Activated T-cell treated with anti-CD3 and anti-CD28 coated beads for 4 hours (primary cell): ENCODE data around the gene SLC13A3.

Experiments used
- DNase-seq: peaks from one replicate; pipeline ENCODE4 v3.0.0-alpha.2; 2020

The SLC13A3 gene, protein sequence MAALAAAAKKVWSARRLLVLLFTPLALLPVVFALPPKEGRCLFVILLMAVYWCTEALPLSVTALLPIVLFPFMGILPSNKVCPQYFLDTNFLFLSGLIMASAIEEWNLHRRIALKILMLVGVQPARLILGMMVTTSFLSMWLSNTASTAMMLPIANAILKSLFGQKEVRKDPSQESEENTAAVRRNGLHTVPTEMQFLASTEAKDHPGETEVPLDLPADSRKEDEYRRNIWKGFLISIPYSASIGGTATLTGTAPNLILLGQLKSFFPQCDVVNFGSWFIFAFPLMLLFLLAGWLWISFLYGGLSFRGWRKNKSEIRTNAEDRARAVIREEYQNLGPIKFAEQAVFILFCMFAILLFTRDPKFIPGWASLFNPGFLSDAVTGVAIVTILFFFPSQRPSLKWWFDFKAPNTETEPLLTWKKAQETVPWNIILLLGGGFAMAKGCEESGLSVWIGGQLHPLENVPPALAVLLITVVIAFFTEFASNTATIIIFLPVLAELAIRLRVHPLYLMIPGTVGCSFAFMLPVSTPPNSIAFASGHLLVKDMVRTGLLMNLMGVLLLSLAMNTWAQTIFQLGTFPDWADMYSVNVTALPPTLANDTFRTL

DNA sequence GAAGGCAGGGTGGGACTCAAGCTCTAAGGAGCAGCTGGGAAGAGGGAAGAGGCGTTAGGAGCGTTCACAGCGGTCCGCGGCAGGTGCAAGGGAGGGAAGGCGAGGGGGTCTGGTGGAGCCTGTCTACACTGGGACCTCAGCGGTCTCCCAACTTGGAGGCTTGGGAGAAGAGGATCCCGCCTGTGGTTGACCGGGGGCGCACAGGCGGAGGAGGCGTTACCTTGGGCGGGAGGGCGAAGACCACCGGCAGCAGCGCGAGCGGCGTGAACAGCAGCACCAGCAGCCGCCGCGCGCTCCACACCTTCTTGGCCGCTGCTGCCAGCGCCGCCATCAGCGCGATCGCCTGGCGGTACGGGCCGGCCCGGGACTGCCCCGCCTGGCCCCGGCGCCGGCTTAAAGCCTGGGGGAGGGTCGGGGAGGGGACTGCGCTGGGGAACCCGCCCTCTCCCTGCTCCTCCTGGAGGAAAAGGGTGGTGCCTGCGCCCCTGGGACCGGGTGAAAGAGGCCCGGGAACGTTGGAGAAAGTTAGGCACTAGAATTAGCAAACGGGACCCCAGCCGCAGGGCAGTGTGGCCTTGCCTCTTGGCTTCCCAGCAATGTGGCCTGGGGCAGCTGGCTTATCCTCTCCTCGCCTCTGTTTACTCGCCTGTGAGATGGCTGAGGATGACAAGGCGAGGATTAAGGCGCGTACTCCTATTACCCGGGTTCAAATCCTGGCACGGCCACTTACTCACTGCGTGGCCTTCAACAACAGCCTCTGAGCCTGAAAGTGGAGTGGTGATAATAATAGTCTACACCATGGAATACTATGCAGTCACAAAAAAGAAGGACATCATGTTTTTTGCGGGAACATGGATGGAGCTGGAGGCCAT lies at the start of gene SLC13A3:
Gene SLC13A3, minus strand, starts transcription at position 369 of the 872 bp plus-strand sequence. Its CDS starts 38 bp downstream, at position 331.
- no peak for DNase-seq

DNA sequence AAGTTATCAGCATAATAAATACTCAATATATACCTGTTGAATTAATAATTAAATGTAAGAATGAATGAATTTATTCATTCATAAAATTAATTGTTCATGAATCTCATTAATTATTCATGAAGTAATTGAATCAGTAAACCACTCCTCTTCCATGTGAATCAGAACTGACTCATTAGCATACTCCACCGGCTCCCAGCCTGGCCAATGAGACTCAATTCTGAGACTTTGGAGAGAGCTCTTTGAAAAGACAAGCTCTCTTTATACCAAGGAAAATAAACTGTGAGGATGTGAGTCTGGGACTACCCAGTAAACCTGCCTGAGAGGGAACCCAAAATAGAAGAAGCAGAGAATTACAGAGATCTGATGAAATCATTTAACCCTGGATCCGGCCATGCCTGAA lies 49.8 kb upstream of the SLC13A3 start:
- DNase-seq: no peak

DNA sequence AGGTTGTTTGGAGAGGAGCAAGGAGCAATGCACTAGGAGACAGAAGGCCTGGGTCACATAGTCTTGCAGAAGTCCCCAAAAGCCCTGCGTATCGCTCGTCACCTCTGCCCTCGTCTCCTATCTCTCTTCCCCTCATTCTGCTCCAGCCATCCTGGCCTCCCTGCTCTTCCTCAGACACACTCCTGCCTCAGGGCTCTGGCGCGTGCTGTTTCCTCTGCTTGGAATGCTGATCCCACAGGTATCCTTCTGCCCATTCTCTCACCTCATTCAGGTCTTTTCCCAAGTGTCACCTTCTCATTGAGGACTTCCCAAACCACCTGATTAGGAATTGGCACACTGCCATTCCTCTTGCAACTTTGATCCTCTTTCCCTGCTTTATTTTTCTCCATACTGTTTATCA lies 49.2 kb upstream of the SLC13A3 start:
- no peak for DNase-seq

DNA sequence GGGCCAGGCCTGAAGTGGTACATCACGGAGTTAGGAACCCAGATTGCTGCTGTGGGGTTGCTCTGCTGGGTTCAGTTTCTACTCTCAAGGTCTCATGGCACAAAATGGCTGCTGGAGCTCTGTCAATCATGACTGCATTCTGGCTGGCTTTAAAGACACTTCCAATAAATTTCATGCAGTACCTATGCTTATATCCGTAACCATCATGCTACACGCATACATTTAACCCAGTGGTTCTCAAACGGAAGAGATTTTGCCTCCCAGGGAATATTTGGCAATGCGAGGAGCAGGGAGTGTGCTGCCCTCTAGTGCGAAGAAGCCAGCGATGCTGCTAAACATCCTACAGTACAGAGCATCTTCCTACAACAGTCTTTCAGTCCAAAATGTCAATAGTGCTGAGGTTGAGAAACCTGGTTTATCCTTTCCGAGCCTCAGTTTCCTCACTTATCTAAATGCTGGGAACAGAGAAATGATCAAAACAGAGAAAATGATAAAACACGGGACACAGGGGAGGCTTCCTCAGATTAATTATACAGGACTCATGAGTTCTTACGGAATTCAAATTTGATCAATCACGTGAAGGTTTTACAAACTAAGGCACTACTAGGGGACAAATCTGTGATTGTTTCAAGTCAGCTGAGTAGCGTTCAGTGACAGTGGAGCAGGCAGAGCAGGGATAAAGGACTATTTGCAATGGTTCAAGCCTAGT lies 48.5 kb upstream of the SLC13A3 start:
- no peak for DNase-seq

DNA sequence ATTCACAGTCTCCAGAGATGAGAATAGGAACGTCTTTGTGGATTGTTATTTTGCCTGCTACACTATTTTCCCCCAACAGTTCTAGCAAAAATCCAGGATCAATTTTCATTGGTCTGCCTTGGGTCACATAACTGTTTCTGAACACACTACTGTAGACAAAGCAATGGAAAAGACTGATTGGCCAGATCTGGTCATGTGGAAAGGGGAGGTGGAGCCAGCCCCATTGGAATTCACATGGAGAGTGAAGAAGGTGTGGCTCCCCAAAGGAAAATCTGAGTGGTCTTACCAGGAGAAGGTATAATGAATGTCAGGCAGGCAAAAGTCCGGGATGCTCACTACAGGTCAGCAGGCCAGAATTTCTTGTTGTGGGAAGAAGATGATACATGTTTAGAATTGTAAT lies 47.5 kb upstream of the SLC13A3 start:
- DNase-seq: no peak

DNA sequence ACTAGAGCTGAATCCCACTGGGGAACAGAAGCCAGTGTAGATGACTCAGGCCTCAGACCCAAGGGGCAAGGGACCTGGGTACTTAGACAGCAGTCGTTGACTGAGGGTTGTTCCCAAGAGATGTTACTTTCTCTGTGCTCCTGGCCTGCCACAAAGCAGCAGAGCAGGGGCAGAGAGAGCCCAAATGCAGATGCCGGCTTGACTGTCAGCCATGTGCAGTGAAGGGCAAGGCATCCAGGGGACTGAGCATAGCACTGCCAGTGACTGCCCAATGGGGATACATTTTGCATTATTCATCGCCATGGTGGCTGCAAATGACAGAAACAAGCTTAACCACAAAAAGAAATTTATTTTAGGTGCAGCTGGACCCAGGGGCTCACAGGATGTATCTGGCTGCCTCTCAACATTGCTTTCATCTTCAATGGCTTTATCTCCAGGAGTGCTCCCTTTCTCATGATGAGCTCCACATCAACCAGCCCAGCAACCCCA lies 45.6 kb upstream of the SLC13A3 start:
- no peak for DNase-seq

DNA sequence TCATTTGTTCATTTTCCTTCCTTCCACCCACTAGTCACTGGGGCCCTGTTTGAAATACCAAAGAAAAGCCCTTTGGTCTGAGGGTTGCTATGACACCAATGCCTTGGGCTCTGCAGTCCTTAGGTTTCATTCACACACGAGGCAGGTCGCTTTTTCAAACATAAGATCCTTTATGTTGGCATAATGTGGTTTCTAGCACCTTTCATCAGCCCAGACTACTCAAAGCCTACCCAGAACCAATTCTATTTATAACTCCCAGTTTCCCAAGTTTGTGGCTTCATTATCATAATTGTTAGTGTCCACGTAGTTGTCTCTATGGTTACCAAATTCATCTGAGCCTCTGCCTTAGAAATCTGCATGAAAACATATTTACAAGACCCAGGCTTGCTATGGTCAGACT lies 44.6 kb upstream of the SLC13A3 start:
- DNase-seq: no peak

DNA sequence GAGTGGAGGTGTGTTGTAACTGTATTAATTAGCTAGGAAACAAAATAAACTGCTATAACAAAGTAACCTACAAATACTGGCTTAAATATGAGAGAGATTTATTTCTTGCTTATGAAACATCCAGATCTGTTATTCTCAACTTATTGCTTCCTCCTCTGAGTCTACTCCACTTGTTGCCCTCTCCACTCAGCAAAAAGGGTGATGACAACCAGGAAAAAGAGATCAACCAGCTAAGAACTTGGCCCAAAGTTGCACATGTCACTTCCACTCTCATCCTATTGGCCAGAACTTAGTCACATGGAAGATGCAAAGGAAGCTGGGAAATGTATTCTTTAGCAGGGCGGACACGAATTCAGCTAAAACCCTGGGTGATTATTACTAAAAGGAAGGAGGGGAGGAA lies 43.2 kb upstream of the SLC13A3 start:
- no peak for DNase-seq

DNA sequence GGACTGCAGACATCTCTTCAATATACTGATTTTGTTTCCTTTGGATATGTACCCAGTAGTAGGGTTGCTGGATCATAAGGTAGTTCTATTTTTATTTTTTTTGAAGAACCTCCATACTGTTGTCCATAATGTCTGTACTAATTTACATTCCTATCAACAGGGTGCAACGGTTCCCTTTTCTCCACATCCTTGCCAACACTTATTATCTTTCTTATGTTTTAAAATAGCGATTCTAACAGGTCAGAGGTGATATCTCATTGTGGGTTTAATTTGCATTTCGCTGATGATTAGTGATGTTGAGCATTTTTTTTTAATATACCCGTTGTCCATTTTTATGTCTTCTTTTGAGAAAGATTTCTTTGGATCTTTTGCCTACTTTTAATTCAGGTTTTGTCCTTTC lies 39.9 kb upstream of the SLC13A3 start:
- no peak for DNase-seq

DNA sequence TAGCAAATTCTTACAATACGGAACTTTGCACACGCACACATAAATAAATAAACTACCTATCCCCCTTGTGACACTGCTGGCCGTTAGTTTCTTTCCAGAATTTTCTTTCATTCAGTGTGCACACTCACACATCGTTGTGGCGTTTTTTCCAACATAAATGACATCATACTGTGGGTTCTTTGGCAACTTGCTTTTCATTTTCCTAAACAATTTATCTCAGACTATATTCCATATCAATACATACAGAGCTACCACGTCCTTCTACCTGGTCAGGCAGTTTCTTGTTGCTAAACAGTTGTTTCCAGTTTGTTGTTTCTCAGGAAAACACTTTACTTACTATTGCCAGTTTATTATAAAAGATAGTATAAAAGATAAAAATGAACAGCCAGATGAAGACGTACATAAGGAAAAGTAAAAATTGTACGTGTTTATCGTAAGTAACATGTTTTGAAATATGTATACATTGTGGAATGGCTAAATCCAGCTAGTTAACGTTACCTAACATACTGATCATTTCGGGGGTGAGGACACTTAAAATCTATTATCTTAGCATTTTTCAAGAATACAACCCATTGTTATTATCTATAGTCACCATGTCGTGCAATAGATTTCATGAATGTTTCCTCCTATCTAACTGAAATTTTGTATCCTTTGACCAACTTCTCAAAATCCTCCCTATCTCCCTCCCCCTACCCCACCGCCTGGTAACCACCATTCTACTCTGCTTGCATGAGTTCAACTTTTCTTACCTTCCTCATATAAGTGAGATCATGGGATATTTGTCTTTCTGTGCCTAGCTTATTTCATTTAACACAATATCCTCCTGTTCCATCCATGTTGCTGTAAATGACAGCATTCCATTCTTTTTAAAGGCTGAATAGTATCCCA lies 39.2 kb upstream of the SLC13A3 start:
- DNase-seq: no peak

DNA sequence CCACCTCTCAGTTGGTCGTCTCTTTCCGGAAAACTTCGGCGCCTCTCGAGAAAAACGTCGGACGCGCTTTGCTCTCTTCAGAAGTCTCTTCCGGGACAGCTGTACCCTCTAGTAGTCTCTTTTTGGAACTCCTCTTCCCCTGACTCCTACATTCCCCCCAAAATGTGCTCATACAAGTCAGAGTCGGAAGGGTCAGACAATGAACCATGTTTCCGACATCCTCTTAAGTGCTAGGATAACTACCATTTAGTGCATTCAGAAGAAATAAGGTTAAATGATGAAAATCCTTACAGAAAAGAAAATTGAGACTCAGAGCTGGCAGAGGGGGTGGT lies 38.5 kb upstream of the SLC13A3 start:
- no peak for DNase-seq

DNA sequence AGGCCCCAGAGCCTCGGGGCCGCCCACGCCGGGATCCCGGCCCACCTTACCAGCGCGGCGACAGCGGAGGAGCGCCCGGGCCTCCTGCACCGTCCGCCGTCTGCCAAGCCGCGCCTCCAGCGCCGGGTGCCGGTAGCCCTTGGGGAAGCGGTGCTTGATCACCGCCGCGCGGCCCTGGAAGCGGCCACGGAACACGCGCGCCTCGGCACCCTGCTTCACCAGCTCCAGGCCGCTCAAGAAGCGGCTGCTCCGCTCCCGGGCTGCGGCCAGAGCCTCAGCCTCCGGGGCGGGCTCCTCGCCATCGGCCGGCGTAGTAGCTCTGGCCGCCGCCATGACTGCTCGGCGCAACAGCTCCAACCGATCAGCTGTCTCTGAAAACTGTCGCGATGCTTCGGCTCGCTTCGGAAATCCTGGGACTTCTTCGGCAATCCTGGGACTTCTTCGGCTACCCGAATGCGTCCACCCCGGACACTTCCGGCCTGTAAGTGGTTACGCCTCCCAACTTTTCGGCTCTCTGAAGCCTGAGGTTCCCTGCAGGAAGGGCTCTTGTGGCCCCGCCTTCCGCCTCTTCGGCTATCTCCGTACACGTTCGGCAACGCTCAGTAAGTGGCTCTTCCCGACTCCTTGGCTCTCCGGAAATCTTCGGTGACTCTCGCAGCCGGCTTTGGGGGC lies 38.0 kb upstream of the SLC13A3 start, which contains the start of gene TP53RK:
Gene TP53RK, minus strand, starts transcription at position 363 of the 672 bp plus-strand sequence. Its CDS starts 30 bp downstream, at position 333.
- peak; percentile 88 for DNase-seq

DNA sequence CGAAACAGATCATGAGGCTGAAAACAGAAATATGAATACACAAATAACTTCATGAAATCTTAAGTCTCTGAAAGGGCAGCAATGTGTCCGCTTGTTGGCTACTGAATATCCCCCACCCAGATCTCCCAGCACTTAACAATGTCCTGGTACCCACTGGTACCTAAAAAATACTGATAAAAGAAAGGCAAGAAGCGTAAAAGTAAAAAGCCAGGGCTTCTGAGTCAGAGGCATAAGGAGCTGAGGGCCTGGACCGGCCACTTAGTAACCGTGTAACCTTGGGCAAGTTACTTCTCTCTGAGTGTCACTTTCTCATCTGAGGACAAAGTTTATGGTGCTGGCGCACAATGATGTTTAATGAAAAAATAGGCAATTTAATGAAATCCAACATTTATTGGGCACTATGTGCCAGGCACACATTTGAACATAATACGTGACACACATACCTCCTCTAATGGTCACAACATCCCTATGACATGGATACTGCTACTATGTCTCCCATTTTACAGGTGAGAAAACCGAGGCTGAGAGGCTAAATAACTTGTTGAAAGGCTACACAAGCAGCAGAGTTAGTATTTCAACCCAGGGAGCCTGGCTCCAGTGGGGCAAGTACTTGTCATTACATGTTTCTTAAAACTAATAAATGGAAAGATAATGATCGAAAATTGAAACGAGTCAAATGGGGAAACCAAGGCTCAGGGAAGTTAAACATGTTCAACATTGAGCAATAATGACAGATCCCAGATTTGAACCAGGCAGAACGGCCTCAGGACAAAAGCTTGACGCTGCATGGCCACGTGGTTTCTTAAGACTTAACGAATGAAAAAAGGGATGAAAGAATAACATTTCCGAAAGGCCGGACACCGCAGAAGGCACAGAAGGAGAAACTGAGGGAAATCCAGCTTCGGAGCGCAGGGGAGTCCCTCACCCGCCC lies 37.2 kb upstream of the SLC13A3 start:
- no peak for DNase-seq

DNA sequence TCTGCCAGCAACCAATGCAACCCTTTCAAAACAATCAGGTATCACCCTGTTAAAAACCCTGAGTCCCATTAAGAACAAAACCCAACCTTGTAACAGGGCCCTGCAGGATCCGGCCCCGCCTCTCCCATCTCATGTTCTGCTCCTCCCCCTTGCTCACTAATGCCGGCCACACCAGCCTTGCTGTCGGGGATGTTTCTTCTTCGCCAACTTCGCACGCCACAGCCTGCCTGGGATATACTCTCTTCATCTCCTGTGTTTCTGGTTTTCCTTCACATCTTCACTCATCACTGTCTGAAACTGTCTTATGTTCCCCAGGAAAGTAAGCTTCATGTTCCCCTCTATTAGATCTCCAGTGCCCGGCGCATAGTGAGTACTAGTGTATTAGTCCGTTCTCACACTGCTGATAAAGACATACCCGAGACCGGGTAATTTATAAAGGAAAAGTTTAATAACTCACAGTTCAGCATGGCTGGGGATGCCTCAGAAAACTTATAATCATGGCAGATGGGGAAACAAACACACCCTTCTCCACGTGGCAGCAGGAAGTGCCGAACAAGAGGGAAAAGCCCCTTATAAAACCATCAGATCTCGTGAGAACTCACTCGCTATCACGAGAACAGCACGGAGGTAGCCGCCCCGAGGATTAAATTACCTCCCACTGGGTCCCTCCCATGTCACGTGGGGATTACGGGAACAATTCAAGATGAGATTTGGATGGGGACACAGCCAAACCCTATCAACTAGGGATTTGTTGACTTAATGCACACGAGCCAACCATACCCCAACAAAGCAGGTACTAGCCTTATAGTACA lies 32.9 kb upstream of the SLC13A3 start:
- DNase-seq: no peak

DNA sequence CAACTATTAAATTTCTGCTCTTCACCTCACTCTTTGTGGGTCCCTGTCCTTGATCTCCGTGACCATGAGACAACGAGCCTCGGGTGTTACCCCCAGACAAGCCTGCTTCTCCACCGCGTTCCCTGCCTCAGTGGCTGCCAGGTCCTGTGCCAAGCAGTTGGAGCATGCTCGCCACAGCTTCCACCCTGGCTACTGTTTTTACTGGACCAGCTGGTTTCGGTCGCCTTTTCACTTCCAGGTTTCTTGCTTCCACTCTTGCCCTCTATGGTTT lies 32.3 kb upstream of the SLC13A3 start:
- DNase-seq: no peak

DNA sequence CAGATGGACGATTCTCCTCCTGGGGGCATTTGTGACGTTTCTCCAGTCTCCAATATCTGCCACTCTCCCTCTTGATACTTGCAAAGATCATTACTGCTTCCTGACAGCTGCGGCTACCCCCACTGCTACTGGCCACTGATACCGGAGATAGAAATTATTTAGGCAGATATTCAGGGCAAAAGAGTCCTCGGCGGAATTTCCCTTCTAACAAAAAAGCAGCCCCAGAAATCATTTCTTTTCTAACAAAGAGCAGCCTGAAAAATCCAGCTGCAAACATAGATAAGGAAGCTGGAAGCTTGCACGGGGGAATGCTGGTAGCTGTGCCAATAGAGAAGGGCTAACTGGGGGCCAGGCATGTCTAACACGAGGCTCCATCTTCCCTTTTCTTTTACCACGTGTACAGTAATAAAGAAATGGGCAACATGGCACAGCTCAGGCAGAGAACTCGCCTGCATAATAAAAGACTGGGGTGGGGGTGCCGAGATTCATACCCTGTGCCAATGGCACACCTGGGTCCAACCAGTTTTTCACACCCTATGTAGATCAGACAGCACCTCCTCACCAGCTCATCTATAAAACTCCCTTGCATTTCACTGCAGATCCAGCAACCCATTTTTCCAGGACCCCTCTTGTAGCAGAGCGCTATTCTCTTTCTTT lies 31.9 kb upstream of the SLC13A3 start:
- DNase-seq: no peak

DNA sequence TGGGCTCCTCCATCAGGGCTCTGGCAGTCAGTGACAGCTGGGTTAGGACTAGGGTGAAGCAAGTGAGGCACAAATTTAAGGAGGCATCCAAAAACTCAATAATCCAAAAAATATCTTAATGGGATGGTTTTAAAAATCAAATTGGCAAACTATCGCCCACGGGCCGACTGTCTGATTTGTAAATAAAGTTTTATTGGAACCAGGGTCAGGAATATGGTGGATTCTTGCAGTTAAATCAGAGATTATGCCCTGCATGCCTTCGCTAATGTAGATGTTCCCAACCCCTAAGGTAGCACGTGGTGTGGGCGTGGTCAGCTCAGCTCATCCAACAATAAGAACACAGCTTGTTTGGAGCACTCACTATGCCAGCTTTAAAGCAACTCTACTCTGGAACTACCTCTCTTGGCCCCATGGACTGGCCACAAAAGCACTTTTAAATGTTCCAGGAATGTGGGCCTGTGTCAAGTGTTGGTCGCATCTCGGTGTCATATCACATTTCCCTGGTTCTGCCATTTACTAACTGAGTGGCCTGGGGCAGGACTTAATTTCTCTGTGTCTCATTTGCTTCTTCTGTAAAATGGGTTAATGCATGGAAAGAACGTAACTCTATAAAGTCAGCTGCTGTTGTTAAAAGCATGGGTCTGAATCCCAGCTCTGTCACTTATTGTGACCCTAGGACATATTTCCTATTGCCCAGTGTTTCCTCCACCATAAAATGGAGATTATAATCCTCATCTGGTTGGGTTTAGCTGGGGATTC lies 31.0 kb upstream of the SLC13A3 start:
- no peak for DNase-seq
